RWPE2 (cell line): Measurements from ENCODE around the gene INTS11.
"Not testable (repeated sequence)": the region's sequence is repeated elsewhere in the genome, so short reads cannot be mapped to it uniquely, and the experiment has no call there.

Experiments
- ATAC-seq: fragments of 200-7000 bp; cut with Tn5 transposase; 3 replicates; pipeline ENCODE4 v1.9.1; 2021; ENCODE audit warnings: low read depth
- DNase-seq: peaks from one replicate; pipeline ENCODE4 v3.0.0-alpha.2; 2020; ENCODE audit warnings: low spot score
- H3K27ac ChIP-seq: fragments of 450-650 bp; 2 replicates; pipeline ENCODE4 v1.5.1; 2017; ENCODE audit warnings: mild to moderate bottlenecking; ENCODE audit not compliant: poor library complexity, severe bottlenecking
- H3K27me3 ChIP-seq: fragments of 250-450 bp; sonication (Bioruptor Pico); 2 replicates; pipeline ENCODE4 v1.5.1; 2021; ENCODE audit warnings: mild to moderate bottlenecking, moderate library complexity; ENCODE audit not compliant: insufficient read depth, poor library complexity, severe bottlenecking
- H3K36me3 ChIP-seq: fragments of 250-450 bp; sonication (Bioruptor Pico); 2 replicates; pipeline ENCODE4 v1.5.1; 2020; ENCODE audit warnings: low read depth, mild to moderate bottlenecking, moderate library complexity
- H3K4me1 ChIP-seq: fragments of 250-450 bp; sonication (Bioruptor Pico); 2 replicates; pipeline ENCODE4 v1.5.1; 2021; ENCODE audit warnings: mild to moderate bottlenecking, moderate library complexity; ENCODE audit not compliant: insufficient read depth, poor library complexity, severe bottlenecking
- H3K4me3 ChIP-seq: fragments of 250-450 bp; sonication (Bioruptor Pico); 2 replicates; pipeline ENCODE4 v1.5.1; 2021; ENCODE audit warnings: mild to moderate bottlenecking, moderate library complexity; ENCODE audit not compliant: severe bottlenecking
- H3K9me3 ChIP-seq: fragments of 250-450 bp; sonication (Bioruptor Pico); 2 replicates; pipeline ENCODE4 v1.5.1; 2021; ENCODE audit warnings: mild to moderate bottlenecking, moderate library complexity; ENCODE audit not compliant: severe bottlenecking
- CTCF ChIP-seq: fragments of 450-650 bp; IDR thresholded peaks from one replicate; pipeline ENCODE4 v1.5.1; 2017; ENCODE audit warnings: mild to moderate bottlenecking, moderate library complexity; ENCODE audit not compliant: poor library complexity, severe bottlenecking

INTS11 gene

GRCh38 chr1:1371364-1371745, 46.9 kb upstream of the INTS11 start:
- H3K36me3 ChIP-seq: peaks cover 8% of the 10 kb centered on the region
- TF ChIP-seq CTCF: no peak
- no peak for DNase-seq
- H3K27me3 ChIP-seq: no peaks in the 10 kb centered on the region
- H3K27ac ChIP-seq: no peak overlapping the region
- H3K4me3 ChIP-seq: no peak overlapping the region
- no peak for ATAC-seq
- H3K9me3 ChIP-seq: no peaks in the 10 kb centered on the region
- H3K4me1 ChIP-seq: peaks cover 4% of the 10 kb centered on the region

- H3K27me3 ChIP-seq: no peaks in the 10 kb centered on the region
- no peak overlapping the region for H3K4me3 ChIP-seq
- no peak for ATAC-seq
- TF ChIP-seq CTCF: no peak
- H3K9me3 ChIP-seq: no peaks in the 10 kb centered on the region
- H3K36me3 ChIP-seq: peaks cover 8% of the 10 kb centered on the region
- no peak overlapping the region for H3K27ac ChIP-seq
- H3K4me1 ChIP-seq: peaks cover 4% of the 10 kb centered on the region
- DNase-seq: no peak
These were observed 46.4 kb upstream of the INTS11 start for GRCh38 chr1:1370771-1371300.

- ATAC-seq, H3K4me3 ChIP-seq, H3K36me3 ChIP-seq, DNase-seq, H3K4me1 ChIP-seq, H3K9me3 ChIP-seq, H3K27ac ChIP-seq, H3K27me3 ChIP-seq: not testable (repeated sequence)
These were observed 45.6 kb upstream of the INTS11 start for GRCh38 chr1:1370094-1370493.

GRCh38 chr1:1367315-1367714, 42.9 kb upstream of the INTS11 start:
- H3K36me3 ChIP-seq: no peaks in the 10 kb centered on the region
- no peaks in the 10 kb centered on the region for H3K4me1 ChIP-seq
- ATAC-seq (no peak), DNase-seq (no peak)
- no peak overlapping the region for H3K4me3 ChIP-seq
- H3K27me3 ChIP-seq: no peaks in the 10 kb centered on the region
- H3K27ac ChIP-seq: no peak overlapping the region
- TF ChIP-seq CTCF: no peak
- H3K9me3 ChIP-seq: no peaks in the 10 kb centered on the region

GRCh38 chr1:1366699-1367066, 42.2 kb upstream of the INTS11 start:
- no peak for ATAC-seq
- no peak overlapping the region for H3K27ac ChIP-seq
- no peak for TF ChIP-seq CTCF
- H3K4me3 ChIP-seq: no peak overlapping the region
- DNase-seq: no peak
- H3K9me3 ChIP-seq: no peaks in the 10 kb centered on the region
- no peaks in the 10 kb centered on the region for H3K27me3 ChIP-seq
- H3K36me3 ChIP-seq: no peaks in the 10 kb centered on the region
- H3K4me1 ChIP-seq: no peaks in the 10 kb centered on the region
